ENCODE data around the gene FBXW10B.
"Not testable (repeated sequence)": the region's sequence is repeated elsewhere in the genome, so short reads cannot be mapped to it uniquely, and the experiment has no call there.

- TF ChIP-seq, protein P1, sequence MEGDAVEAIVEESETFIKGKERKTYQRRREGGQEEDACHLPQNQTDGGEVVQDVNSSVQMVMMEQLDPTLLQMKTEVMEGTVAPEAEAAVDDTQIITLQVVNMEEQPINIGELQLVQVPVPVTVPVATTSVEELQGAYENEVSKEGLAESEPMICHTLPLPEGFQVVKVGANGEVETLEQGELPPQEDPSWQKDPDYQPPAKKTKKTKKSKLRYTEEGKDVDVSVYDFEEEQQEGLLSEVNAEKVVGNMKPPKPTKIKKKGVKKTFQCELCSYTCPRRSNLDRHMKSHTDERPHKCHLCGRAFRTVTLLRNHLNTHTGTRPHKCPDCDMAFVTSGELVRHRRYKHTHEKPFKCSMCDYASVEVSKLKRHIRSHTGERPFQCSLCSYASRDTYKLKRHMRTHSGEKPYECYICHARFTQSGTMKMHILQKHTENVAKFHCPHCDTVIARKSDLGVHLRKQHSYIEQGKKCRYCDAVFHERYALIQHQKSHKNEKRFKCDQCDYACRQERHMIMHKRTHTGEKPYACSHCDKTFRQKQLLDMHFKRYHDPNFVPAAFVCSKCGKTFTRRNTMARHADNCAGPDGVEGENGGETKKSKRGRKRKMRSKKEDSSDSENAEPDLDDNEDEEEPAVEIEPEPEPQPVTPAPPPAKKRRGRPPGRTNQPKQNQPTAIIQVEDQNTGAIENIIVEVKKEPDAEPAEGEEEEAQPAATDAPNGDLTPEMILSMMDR (IDR thresholded peaks at IDR 0.05; ENCODE audit: insufficient read depth, low read length, poor library complexity, severe bottlenecking), result not testable (repeated sequence)
- TF ChIP-seq EZH2phosphoT487 (conservative IDR thresholded peaks at IDR 0.05; ENCODE audit: low read length), result not testable (repeated sequence)
Observed at GRCh38 chr17:15591986-15592385, 27.5 kb downstream of the FBXW10B start.

Data from SU-DHL-6 (cell line).